ENCODE results near the gene OGFR.

The OGFR gene

GRCh38 chr20:62812907-62813200 lies 8.2 kb downstream of the OGFR start:
- no peak overlapping the region for H2AFZ ChIP-seq
- no peak for TF ChIP-seq CTCF (IDR thresholded peaks at IDR 0.05)
- H3K27me3 ChIP-seq (ENCODE audit: control insufficient read depth, insufficient read depth, low read length) = no peaks in the 10 kb centered on the region
- H3K4me3 ChIP-seq (ENCODE audit: low read depth, low read length) = no peak overlapping the region
- H3K9me3 ChIP-seq (ENCODE audit: control insufficient read depth, low read length) = no peaks in the 10 kb centered on the region
- H3K36me3 ChIP-seq (ENCODE audit: control insufficient read depth, insufficient read depth, low read length) = no peaks in the 10 kb centered on the region
- peaks cover 10% of the 10 kb centered on the region for H3K4me1 ChIP-seq
- no peak overlapping the region for H3K4me2 ChIP-seq (ENCODE audit: low read length)
- no peak overlapping the region for H3K9ac ChIP-seq
- H3K79me2 ChIP-seq = peaks cover 5% of the 10 kb centered on the region
- no peak overlapping the region for H3K27ac ChIP-seq

- no peaks in the 10 kb centered on the region for H3K9me3 ChIP-seq (ENCODE audit: control insufficient read depth, low read length)
- no peak overlapping the region for H3K4me2 ChIP-seq (ENCODE audit: low read length)
- H3K27ac ChIP-seq = no peak overlapping the region
- no peak overlapping the region for H3K9ac ChIP-seq
- H3K36me3 ChIP-seq (ENCODE audit: control insufficient read depth, insufficient read depth, low read length) = no peaks in the 10 kb centered on the region
- H3K27me3 ChIP-seq (ENCODE audit: control insufficient read depth, insufficient read depth, low read length) = no peaks in the 10 kb centered on the region
- no peak for TF ChIP-seq CTCF (IDR thresholded peaks at IDR 0.05)
- H3K4me1 ChIP-seq = peaks cover 16% of the 10 kb centered on the region
- no peak overlapping the region for H2AFZ ChIP-seq
- no peak overlapping the region for H3K4me3 ChIP-seq (ENCODE audit: low read depth, low read length)
- H3K79me2 ChIP-seq = peaks cover 3% of the 10 kb centered on the region
Measured at GRCh38 chr20:62813588-62813987, 9.0 kb downstream of the OGFR start.

- H3K27me3 ChIP-seq (ENCODE audit: control insufficient read depth, insufficient read depth, low read length) = no peaks in the 10 kb centered on the region
- no peak overlapping the region for H3K4me3 ChIP-seq (ENCODE audit: low read depth, low read length)
- no peaks in the 10 kb centered on the region for H3K9me3 ChIP-seq (ENCODE audit: control insufficient read depth, low read length)
- no peak overlapping the region for H3K4me2 ChIP-seq (ENCODE audit: low read length)
- TF ChIP-seq CTCF (IDR thresholded peaks at IDR 0.05) = no peak
- H3K9ac ChIP-seq = no peak overlapping the region
- H3K4me1 ChIP-seq = peaks cover 19% of the 10 kb centered on the region
- no peak overlapping the region for H2AFZ ChIP-seq
- no peak overlapping the region for H3K27ac ChIP-seq
- no peaks in the 10 kb centered on the region for H3K36me3 ChIP-seq (ENCODE audit: control insufficient read depth, insufficient read depth, low read length)
- peaks cover 3% of the 10 kb centered on the region for H3K79me2 ChIP-seq
Measured at GRCh38 chr20:62814060-62814708, 9.5 kb downstream of the OGFR start.

GRCh38 chr20:62814709-62815065 lies 10.1 kb downstream of the OGFR start:
- H3K9ac ChIP-seq = no peak overlapping the region
- H3K27me3 ChIP-seq (ENCODE audit: control insufficient read depth, insufficient read depth, low read length) = no peaks in the 10 kb centered on the region

More at GRCh38 chr20:62814709-62815065, 10.1 kb downstream of the OGFR start:
- no peaks in the 10 kb centered on the region for H3K79me2 ChIP-seq
- H3K9me3 ChIP-seq (ENCODE audit: control insufficient read depth, low read length) = no peaks in the 10 kb centered on the region
- H3K27ac ChIP-seq = no peak overlapping the region
- H3K4me1 ChIP-seq = peaks cover 19% of the 10 kb centered on the region
- no peaks in the 10 kb centered on the region for H3K36me3 ChIP-seq (ENCODE audit: control insufficient read depth, insufficient read depth, low read length)
- H2AFZ ChIP-seq = no peak overlapping the region
- no peak overlapping the region for H3K4me3 ChIP-seq (ENCODE audit: low read depth, low read length)
- TF ChIP-seq CTCF (IDR thresholded peaks at IDR 0.05) = no peak
- H3K4me2 ChIP-seq (ENCODE audit: low read length) = no peak overlapping the region

All from parathyroid adenoma (tissue), 2 donors.